DMS 273 (cell line): ENCODE measurements around the gene F2RL3.

ENCODE experiments used
- DNase-seq: peaks from one replicate; lab custom pipeline; 2025; ENCODE audit not compliant: unreplicated experiment; lab: John Stamatoyannopoulos, UW

F2RL3 gene

GRCh38 chr19:16888629-16889365, at the start of gene F2RL3:
Gene F2RL3, plus strand, starts transcription at chr19:16888999. Its CDS starts 191 bp downstream, at chr19:16889190.
- DNase-seq = no peak

GRCh38 chr19:16841391-16841926, 47.3 kb upstream of the F2RL3 start:
- DNase-seq = no peak

GRCh38 chr19:16846901-16847300, 41.9 kb upstream of the F2RL3 start:
- no peak for DNase-seq

- no peak for DNase-seq
Measured at GRCh38 chr19:16847430-16847829, 41.4 kb upstream of the F2RL3 start.

- no peak for DNase-seq
Measured at GRCh38 chr19:16849168-16849567, 39.6 kb upstream of the F2RL3 start.

GRCh38 chr19:16850133-16850532, 38.7 kb upstream of the F2RL3 start:
- DNase-seq = no peak

- DNase-seq = no peak
Measured at GRCh38 chr19:16851031-16851712, 37.6 kb upstream of the F2RL3 start.

- DNase-seq = no peak
Measured at GRCh38 chr19:16853066-16853465, 35.7 kb upstream of the F2RL3 start.

GRCh38 chr19:16856091-16856490, 32.7 kb upstream of the F2RL3 start:
- no peak for DNase-seq

GRCh38 chr19:16859626-16860025, 29.2 kb upstream of the F2RL3 start:
- DNase-seq = no peak

GRCh38 chr19:16860118-16860517, 28.7 kb upstream of the F2RL3 start:
- DNase-seq = peak; percentile 13

- no peak for DNase-seq
Measured at GRCh38 chr19:16861011-16861410, 27.8 kb upstream of the F2RL3 start.

GRCh38 chr19:16861834-16862233, 27.0 kb upstream of the F2RL3 start:
- no peak for DNase-seq

GRCh38 chr19:16862826-16863415, 25.9 kb upstream of the F2RL3 start:
- no peak for DNase-seq

- no peak for DNase-seq
Measured at GRCh38 chr19:16867211-16867610, 21.6 kb upstream of the F2RL3 start.

GRCh38 chr19:16868423-16869130, 20.2 kb upstream of the F2RL3 start:
- no peak for DNase-seq

- DNase-seq = no peak
Measured at GRCh38 chr19:16869331-16869972, 19.3 kb upstream of the F2RL3 start.

- DNase-seq = no peak
Measured at GRCh38 chr19:16871871-16872270, 16.9 kb upstream of the F2RL3 start.

GRCh38 chr19:16872728-16873127, 16.1 kb upstream of the F2RL3 start:
- DNase-seq = no peak

GRCh38 chr19:16873594-16873993, 15.2 kb upstream of the F2RL3 start:
- no peak for DNase-seq
